ENCODE data around the gene LPIN3.

GRCh38 chr20:41407607-41408006 is 67.0 kb downstream of the LPIN3 start:
- TF ChIP-seq CTCF (conservative IDR thresholded peaks at IDR 0.05; ENCODE audit: low read depth in 2 of 2), result no peak
- TF ChIP-seq EZH2 (IDR thresholded peaks at IDR 0.05; ENCODE audit: low read depth, unreplicated experiment), result no peak
- no peak for TF ChIP-seq POLR2AphosphoS5 (IDR thresholded peaks at IDR 0.05; ENCODE audit: low read depth)
- no peak for TF ChIP-seq REST (IDR thresholded peaks at IDR 0.05; ENCODE audit: unreplicated experiment)
- no peak for TF ChIP-seq ZNF114 (CRISPR knock-in tag; IDR thresholded peaks at IDR 0.05)
- TF ChIP-seq ETS1 (IDR thresholded peaks at IDR 0.05), result no peak
- TF ChIP-seq EZH2phosphoT487 (IDR thresholded peaks at IDR 0.05; ENCODE audit: unreplicated experiment), result no peak
- no peak for TF ChIP-seq ZNF331 (CRISPR knock-in tag; IDR thresholded peaks at IDR 0.05; ENCODE audit: low read depth)
- TF ChIP-seq JUNB (IDR thresholded peaks at IDR 0.05; ENCODE audit: unreplicated experiment), result no peak
- TF ChIP-seq CREB1 (CRISPR knock-in tag; IDR thresholded peaks at IDR 0.05; ENCODE audit: low read depth), result no peak
